Left lung (tissue), 10 donors: ENCODE measurements around the gene TRIM25. TPM values are rescaled to one million over a fixed set of nuclear protein-coding genes. Genes with fewer than 3 reads are reported as not detected.
"Not testable (repeated sequence)": the region's sequence is repeated elsewhere in the genome, so short reads cannot be mapped to it uniquely, and the experiment has no call there.

Source experiments
- ATAC-seq: fragments of 200-7000 bp; cut with Tn5 transposase; one replicate; pipeline ENCODE4 v1.9.1; 2020; ENCODE audit warnings: moderate library complexity
- DNase-seq, 4 donors: peaks; one replicate each; pipeline ENCODE4 v3.0.0-alpha.2; 2013 to 2020
- H3K27ac ChIP-seq, 2 donors: fragments of 200-600 bp; sonication (generic) in 1 of 2; one replicate each; pipeline versions ENCODE4 v1.5.0 to v1.8.0; 2020 to 2021
- H3K27me3 ChIP-seq, 2 donors: fragments of 200-600 bp; sonication (generic) in 1 of 2; one replicate each; pipeline versions ENCODE4 v1.5.0 to v1.8.0; 2020 to 2021
- H3K36me3 ChIP-seq, 2 donors: fragments of 200-600 bp; sonication (generic) in 1 of 2; one replicate each; pipeline versions ENCODE4 v1.5.0 to v1.8.0; 2020 to 2021
- H3K4me1 ChIP-seq, 2 donors: fragments of 200-600 bp; one replicate each; pipeline ENCODE4 v1.8.0; 2021
- H3K4me3 ChIP-seq, 2 donors: fragments of 200-600 bp; sonication (generic) in 1 of 2; one replicate each; pipeline versions ENCODE4 v1.5.0 to v1.8.0; 2020 to 2021; ENCODE audit warnings: mild to moderate bottlenecking in 1 of 2
- H3K9me3 ChIP-seq, 2 donors: fragments of 200-600 bp; sonication (generic) in 1 of 2; one replicate each; pipeline versions ENCODE4 v1.5.0 to v1.8.0; 2020 to 2021
- CTCF ChIP-seq, 2 donors: fragments of 200-600 bp; sonication (generic) in 1 of 2; IDR thresholded peaks; one replicate each; pipeline versions ENCODE4 v1.5.0 to v1.8.0; 2021; ENCODE audit warnings: antibody characterized with exemption in 2 of 2
- intact Hi-C, 2 donors: fragments of 100-400 bp; cut with DNase I; formaldehyde crosslinking; loops; one replicate each; pipeline versions ENCODE4 v1.11.2 to v1.14.2; 2022
- polyA plus RNA-seq, 6 donors: library from polyadenylated mRNA; unstranded; fragments of 120-200 nt; gene quantifications; one replicate each; pipeline ENCODE4 v1.2.1, GENCODE V29; 2013; ENCODE audit not compliant: insufficient read length in 6 of 6
- total RNA-seq, 2 donors: library from RNA; stranded (reverse); fragmentation: NEBNext Ultra II Directional; extraction: Animal tissue kit (Norgen Biotek cat#: 25700); gene quantifications; one replicate each; pipeline ENCODE4 v1.2.1, GENCODE V29; 2021
- donor health status: DM: no; HTN: yes; CAD: no.
- donor health status: DM: no; HTN: no; CAD: no.

TRIM25 gene
- total and polyA plus RNA-seq, 8 donors = 42.3 to 127 (median 47.1) TPM

DNA sequence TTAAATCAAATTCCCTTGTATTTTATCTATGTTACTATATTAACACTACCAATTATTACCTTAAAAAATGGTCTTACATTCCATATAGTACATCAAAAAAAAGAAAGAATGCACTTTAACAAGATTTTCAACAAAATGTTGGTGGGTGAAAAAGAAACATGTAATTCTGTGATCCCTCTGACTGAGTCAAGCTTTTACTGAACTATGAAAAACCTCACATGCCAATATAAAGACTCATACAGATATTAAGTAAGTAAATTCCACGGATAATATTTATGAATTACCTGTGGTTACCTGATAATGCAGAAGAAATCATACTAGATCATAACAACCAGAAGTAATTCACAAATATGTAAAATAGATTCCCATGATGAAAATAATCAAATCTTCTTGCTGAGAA, 34.6 kb upstream of the TRIM25 start:
- intact Hi-C loops = no loop called here
- no peak for TF ChIP-seq CTCF (IDR thresholded peaks at IDR 0.05)
- DNase-seq = no peak

GRCh38 chr17:56947741-56948140, 33.9 kb upstream of the TRIM25 start:
- no peak for TF ChIP-seq CTCF (IDR thresholded peaks at IDR 0.05)
- H3K9me3 ChIP-seq = no peaks in the 10 kb centered on the region
- intact Hi-C loops = no loop called here
- no peak overlapping the region for H3K27ac ChIP-seq
- peaks cover 0 to 3% of the 10 kb centered on the region in 2 donors for H3K4me1 ChIP-seq
- H3K36me3 ChIP-seq = peaks cover 2 to 70% of the 10 kb centered on the region in 2 donors
- no peak overlapping the region for H3K4me3 ChIP-seq
- DNase-seq (no peak), ATAC-seq (no peak)
- no peaks in the 10 kb centered on the region for H3K27me3 ChIP-seq

More for the DNA sequence above, 34.6 kb upstream of the TRIM25 start:
- H3K27ac ChIP-seq = no peak overlapping the region
- no peak for ATAC-seq
- peaks cover 0 to 3% of the 10 kb centered on the region in 2 donors for H3K4me1 ChIP-seq
- H3K4me3 ChIP-seq = no peak overlapping the region
- no peaks in the 10 kb centered on the region for H3K9me3 ChIP-seq
- H3K27me3 ChIP-seq = no peaks in the 10 kb centered on the region
- peaks cover 0 to 69% of the 10 kb centered on the region in 2 donors for H3K36me3 ChIP-seq

GRCh38 chr17:56945938-56946505, 32.2 kb upstream of the TRIM25 start:
- DNase-seq (no peak), ATAC-seq (no peak)
- Histone ChIP-seq H3K27ac (no peak overlapping the region), H3K27me3 (no peaks in the 10 kb centered on the region), H3K4me3 (no peak overlapping the region), H3K4me1 (peaks cover 0 to 3% of the 10 kb centered on the region in 2 donors), H3K9me3 (no peaks in the 10 kb centered on the region), H3K36me3 (peaks cover 2 to 86% of the 10 kb centered on the region in 2 donors)
- intact Hi-C loops = no loop called here
- TF ChIP-seq CTCF (IDR thresholded peaks at IDR 0.05) = no peak

GRCh38 chr17:56943505-56944125, 29.8 kb upstream of the TRIM25 start:
- no peak for ATAC-seq
- H3K27me3 ChIP-seq = no peaks in the 10 kb centered on the region
- intact Hi-C loops = no loop called here
- H3K27ac ChIP-seq = no peak overlapping the region
- no peak for DNase-seq
- H3K9me3 ChIP-seq = no peaks in the 10 kb centered on the region
- H3K4me1 ChIP-seq = peaks cover 0 to 6% of the 10 kb centered on the region in 2 donors
- peaks cover 2 to 75% of the 10 kb centered on the region in 2 donors for H3K36me3 ChIP-seq
- no peak overlapping the region for H3K4me3 ChIP-seq
- TF ChIP-seq CTCF (IDR thresholded peaks at IDR 0.05) = no peak

GRCh38 chr17:56939869-56940484, 26.1 kb upstream of the TRIM25 start:
- Histone ChIP-seq H3K27ac (no peak overlapping the region), H3K4me1 (peaks cover 0 to 16% of the 10 kb centered on the region in 2 donors), H3K9me3 (no peaks in the 10 kb centered on the region), H3K36me3 (peaks cover 2 to 81% of the 10 kb centered on the region in 2 donors), H3K4me3 (no peak overlapping the region), H3K27me3 (no peaks in the 10 kb centered on the region)
- ATAC-seq (peak; percentile 81), DNase-seq (peak in 2 of 4 donors; percentile 40 to 51)
- intact Hi-C loops = loop anchor here in 1 of 2 donors (10.0 kb wide), 1 partner anchor 115 kb away; no protein-coding TSS in a partner anchor
- peak; percentile 59 to 64 for TF ChIP-seq CTCF (IDR thresholded peaks at IDR 0.05)

- not testable (repeated sequence) for DNase-seq, H3K27ac ChIP-seq, ATAC-seq, H3K27me3 ChIP-seq, H3K4me3 ChIP-seq, H3K9me3 ChIP-seq
- Histone ChIP-seq H3K4me1 (peaks cover 0 to 16% of the 10 kb centered on the region in 2 donors), H3K36me3 (peaks cover 2 to 75% of the 10 kb centered on the region in 2 donors)
- intact Hi-C loops = loop anchor here in 1 of 2 donors (10.0 kb wide), 1 partner anchor 113 kb away; no protein-coding TSS in a partner anchor
Observed at GRCh38 chr17:56938206-56938605, 24.4 kb upstream of the TRIM25 start.
